PC-9 (cell line): ENCODE measurements around the gene LAPTM5.

Source experiments
- EZH2 ChIP-seq: fragments of 200-600 bp; sonication (generic); IDR thresholded peaks from 2 replicates; pipeline ENCODE4 v1.8.0; 2017; ENCODE audit warnings: antibody characterized with exemption, low read depth
- TF ChIP-seq, protein P1 (sequence below): fragments of 200-600 bp; sonication (generic); conservative IDR thresholded peaks from 2 replicates; pipeline ENCODE4 v1.6.1; 2017; ENCODE audit warnings: mixed run types, antibody characterized with exemption, mild to moderate bottlenecking, moderate library complexity

DNA sequence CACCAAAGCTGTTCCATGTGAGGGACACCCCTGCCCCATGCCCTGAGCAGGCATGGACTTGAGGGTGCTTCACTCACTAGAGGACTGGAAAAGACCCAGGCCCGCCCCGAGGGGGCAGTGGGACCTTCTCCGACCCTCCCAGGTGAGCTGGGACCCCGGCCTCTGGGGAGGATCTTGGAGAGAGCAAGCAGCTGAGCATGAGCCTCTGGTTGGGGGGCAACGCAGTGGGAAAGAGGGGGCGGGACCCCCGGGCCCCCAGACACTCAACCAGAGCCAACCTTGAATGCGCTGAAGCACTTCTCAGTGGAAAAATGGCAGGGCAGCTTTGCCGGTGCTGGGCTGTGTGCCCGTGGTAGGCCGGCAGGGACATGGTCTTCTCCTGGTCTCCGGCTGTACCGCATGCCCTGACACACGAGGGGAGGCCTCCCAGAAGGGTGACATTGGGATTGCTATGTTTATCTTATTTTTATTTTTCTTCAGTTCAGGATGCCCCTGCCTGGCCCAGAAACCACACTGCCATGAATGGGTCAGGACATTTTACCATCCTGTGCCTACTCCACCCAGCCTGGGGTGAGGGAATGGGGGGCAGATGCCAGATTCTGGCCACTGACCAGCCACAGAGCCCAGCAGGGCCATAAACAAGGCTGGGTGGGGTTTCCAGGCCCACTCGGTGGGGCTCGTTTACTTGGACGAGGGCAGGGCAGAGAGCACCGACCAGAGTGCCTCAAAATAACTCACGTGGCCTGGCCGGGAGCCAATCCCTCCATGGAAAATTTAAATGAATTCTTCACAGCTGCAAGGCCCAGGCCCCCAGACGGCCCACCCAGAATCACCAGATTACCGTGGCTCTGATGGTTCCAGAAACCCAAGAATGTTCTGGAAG is 17.2 kb upstream of the LAPTM5 start:
- TF ChIP-seq, protein P1, sequence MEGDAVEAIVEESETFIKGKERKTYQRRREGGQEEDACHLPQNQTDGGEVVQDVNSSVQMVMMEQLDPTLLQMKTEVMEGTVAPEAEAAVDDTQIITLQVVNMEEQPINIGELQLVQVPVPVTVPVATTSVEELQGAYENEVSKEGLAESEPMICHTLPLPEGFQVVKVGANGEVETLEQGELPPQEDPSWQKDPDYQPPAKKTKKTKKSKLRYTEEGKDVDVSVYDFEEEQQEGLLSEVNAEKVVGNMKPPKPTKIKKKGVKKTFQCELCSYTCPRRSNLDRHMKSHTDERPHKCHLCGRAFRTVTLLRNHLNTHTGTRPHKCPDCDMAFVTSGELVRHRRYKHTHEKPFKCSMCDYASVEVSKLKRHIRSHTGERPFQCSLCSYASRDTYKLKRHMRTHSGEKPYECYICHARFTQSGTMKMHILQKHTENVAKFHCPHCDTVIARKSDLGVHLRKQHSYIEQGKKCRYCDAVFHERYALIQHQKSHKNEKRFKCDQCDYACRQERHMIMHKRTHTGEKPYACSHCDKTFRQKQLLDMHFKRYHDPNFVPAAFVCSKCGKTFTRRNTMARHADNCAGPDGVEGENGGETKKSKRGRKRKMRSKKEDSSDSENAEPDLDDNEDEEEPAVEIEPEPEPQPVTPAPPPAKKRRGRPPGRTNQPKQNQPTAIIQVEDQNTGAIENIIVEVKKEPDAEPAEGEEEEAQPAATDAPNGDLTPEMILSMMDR, result no peak
- no peak for TF ChIP-seq EZH2
